ENCODE data around the gene MAGI2.
"Not testable (repeated sequence)": the region's sequence is repeated elsewhere in the genome, so short reads cannot be mapped to it uniquely, and the experiment has no call there.

The MAGI2 gene

DNA sequence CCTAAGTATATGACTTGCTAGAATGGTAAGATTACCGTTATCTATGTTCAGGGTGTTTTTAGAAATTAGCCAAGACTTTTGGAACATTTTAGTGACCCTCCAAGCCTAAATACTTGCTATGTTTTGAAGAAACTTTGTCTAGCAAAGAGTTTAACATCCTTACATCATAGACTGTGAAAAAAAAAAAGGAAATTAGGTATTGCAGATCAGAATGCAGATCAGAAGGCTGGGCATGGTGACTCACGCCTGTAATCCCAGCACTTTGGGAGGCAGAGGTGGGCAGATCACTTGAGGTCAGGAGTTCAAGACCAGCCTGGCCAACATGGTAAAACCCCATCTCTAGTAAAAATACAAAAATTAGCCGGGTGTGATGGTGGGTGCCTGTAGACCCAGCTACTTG is 10.7 kb downstream of the MAGI2 start:
- DNase-seq = not testable (repeated sequence)

DNA sequence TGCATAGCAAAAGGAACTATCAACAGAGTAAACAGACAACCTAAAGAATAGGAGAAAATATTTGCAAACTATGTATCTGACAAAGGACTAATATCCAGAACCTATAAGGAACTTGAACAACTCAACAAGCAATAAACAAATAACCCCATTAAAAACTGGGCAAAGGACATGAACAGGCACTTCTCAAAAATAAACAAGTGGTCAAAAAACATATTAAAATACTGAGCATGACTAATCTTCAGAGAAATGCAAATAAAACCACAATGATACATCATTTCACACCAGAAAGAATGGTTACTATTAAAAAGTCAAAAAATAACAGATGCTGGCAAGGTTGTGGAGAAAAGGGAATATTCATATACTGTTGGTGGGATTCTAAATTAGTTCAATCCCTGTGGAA is 17.1 kb downstream of the MAGI2 start:
- no peak for DNase-seq

DNA sequence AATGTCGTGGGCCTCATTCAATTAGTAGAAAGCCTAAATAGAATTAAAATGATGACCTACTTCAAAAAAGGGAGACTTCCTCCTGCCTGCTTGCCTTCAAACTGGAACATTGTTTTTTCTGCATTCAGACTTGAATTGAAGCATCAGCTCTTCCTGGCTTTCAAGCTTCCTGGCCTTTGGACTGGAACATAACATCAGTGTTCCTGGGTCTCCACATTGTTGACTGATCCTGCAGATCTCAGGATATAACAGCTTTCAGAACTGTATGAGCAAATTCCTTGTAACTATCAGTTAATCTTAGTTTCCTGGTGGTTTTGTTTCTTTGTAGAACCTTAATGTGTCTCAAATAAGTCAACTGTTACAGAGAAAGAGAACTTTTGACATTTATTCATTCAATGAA is 18.6 kb downstream of the MAGI2 start:
- no peak for DNase-seq

DNA sequence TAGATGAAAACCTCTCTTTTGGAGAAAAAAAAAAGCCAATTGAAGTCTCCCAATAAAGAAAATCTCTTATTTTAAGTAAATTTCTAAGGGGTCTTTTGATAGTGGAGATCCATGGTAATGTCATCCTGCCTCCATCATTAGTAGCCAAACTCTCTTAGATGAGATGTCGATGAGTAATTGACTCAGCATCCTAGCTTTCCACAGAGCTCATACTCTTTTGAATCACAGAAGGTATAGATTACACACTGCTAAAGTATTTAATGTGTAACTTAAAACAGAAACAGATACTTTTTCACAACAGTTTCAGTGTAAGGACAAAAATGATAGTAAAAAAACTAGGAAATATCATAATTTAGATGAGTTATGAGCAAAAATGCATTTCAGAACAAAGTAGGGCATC is 19.4 kb downstream of the MAGI2 start:
- DNase-seq = no peak

DNA sequence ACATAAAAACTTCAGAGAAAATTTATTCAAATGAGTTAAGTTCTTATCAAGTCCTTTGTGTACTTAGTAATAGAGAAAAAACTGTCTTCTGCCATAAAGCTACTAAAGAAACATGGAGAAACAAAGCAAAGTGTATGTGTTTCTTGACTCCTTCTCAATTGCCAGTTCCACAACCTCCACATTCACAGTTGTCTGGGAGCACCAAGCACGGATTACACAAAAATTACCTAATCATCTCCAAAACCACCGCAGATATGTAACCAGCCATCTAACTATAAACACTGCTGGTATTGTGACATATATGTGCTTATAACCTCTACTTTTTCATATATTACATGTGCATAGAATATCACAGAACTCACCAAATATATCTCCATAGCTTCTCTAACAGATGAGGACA is 23.1 kb downstream of the MAGI2 start:
- DNase-seq = no peak

DNA sequence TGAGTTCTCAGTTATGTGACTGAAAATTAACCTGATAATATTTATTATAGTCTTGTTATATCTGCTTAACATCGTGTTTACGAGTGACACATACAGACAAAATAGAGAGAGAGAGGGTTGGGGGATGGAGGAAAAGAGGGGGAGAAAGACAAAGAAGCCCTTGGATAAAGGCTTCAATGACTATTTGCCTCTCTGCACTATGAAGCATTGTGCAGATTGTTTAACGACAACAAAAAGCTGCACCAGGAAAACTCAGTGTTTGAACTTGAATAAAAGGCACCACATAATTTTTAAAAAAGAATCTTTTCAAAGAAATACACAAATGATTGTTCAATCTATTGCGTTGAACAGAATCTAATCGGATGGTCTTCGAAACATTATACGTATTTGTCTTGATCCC is 27.8 kb downstream of the MAGI2 start:
- no peak for DNase-seq

DNA sequence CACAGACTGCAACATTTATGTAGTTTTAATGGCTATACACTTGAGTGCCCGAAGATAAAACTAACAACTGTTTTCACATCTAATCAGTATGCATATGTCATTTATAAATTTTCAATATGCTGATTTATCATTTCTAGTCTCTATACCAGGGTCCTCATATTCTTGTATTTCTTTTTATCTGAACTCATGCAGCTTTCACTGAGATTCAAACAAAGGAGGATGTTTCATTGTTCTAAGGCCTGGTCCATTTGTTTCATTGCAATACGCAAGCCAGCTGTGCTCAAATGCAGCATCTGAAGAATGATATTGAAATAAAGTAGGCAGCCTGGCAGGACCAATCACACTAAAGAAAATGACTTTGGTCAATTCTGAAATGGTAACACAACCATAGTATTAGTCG is 31.7 kb downstream of the MAGI2 start:
- DNase-seq = no peak

DNA sequence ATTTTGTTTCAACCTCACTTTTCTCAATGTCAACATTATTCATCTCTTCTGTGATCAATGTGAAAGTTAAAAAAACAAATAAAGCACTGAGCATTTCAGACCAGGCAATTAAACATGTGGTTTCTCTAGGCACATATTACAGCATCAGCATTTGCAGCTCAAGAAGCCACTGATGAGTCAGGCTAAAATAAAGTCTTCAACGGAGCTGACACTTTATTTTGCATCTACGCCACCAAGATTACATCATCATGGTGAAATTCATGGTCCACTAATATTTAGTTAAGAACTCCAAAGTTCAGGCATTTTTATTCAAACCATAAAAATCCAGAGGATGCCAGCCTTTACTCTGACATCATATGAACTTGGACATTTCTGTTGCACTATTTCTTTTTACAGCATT is 33.0 kb downstream of the MAGI2 start:
- no peak for DNase-seq

DNA sequence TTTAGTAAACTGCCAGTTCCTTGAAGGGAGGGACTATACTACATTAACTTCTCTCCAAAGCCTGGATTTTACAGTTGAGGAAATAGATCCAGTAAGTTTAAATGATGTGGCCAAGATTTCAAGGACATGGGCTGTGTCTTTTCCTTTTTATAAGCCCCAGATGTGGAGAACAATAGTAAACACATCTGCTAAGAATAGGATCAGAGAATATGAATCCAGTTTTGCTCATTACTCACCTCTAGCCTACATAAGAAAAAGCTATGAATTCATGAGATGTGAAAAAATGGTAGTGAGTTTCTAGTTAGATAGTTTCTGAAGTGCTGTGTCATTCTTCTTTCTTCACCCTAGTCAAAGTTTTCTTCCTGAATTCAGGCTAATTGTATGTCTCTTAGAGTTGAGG is 38.6 kb downstream of the MAGI2 start:
- no peak for DNase-seq

DNA sequence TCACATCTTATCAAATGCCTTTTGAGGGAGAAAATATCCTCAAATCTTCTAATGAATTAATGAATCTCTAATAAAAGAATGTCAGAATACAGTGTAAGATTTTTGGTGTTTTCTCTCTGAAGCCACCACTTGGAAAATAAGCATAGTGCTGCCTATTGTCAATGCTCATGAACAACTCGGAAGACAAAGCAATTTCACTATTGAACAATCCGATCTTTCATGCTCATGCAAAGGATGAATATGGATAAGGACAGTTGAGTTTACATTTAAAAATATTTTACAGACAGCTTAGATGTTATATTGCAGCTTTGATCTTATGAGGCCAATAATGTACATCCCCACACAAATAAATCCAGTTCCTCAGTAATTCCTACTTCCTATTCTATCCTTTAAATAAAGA is 40.6 kb downstream of the MAGI2 start:
- DNase-seq = no peak

DNA sequence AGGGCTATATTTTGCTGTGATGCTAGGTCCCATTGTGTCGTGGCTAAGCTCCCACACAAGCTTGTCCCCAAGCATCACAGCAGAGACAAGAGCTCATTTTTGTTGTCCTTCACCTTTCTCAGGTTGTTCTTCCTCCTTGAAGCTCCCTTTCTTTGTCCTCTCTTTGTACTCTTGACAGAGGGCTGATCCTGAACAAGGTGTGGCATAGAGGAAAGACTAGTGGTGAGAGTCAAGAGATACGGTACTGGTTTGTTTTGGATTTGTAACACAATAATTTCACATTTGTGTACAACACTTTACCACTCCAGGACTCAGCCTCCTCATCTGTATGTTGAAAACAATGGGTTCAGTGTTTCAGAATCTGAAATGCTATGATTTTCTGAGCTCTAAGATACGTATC is 41.0 kb downstream of the MAGI2 start:
- no peak for DNase-seq

DNA sequence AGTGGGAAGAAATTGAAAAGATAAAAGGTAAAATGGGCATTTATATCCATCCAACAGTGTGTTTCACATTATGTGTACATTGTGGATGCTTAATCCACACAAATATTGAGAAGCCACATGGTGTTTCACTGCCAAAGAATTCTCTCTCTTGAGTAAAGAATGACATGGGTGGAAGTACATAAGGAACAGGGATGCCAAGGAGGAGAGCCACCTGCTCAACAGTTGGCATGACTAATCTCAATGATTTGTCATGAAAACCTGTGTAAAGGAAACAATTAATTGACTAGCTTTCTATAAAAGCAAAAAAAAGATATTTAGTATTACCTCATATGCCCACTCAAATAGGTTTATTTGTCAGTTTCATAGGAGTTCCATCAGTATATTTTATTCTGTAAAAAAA is 43.1 kb downstream of the MAGI2 start:
- DNase-seq = no peak

DNA sequence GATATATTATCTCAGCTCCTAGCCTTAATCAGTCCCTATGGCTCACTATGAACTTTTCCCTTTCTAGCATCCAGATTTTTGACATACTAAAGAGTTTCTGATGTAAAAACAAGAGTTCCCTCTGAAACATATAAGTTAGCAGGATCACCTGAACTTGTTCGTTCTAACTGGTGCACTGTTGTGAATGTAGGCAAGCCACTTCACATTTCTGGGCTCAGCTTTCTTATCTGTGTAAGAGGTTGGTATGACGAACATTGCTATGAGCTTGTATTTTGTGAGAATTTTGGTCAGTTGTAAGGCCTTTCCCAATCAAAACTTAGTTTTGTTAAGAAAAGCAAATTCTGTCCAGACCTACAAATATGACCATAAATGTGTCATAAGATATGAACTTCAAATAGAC is 46.1 kb downstream of the MAGI2 start:
- no peak for DNase-seq

DNA sequence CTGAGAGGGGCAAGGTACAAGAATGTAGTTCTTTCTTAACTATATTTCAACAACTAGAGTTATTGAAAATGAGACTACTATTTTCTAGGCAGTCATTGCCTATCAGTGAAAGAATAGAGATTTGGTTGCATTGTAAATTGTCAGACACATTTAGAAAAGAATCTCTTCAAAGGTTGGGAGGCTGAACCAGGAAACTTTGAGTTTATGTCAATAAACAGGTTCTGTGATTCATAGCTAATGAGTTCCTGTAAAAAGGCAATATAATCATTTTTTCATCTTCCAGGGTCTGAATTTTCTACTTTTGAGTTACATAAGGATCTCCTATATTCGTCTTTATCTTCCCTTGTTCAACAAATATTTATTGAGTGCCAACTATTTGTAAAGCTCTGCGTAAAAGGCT is 47.1 kb downstream of the MAGI2 start:
- no peak for DNase-seq

DNA sequence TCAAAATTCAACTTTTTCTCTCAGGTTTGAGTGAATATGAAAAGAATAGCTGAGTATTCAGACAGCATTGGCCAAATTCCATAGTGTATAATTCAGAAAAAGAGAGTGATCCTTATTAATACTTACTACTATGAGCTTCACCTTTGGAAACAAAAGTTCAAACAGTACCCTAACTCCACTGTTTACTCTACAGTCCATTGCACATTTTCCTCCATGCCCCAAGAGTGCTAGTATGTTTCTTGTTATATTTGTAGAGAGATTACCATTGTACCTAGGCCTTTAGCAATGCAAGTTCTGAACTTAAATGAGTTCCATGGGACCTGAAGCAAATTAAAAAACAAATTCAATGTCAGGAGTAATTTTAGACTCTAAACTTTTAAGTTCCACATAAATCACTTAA is 48.1 kb downstream of the MAGI2 start:
- no peak for DNase-seq

DNA sequence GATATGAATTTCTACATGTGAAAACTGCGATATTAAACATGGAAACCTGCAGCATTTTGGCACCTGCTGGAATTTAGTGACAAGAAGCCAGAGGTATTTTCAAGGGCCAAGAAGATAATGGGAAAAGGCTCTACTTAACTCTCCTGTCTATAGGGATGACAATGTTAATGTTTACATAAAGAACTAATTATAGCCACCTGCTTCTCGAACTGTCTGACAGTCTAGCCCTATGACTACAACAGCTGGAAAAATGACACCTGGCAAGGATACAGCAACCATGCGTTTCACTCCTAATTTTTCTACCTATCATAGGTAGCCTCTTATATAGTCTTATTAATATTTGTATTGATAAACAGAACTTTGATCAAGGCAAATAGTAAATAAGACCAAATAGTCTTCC is 49.6 kb downstream of the MAGI2 start:
- DNase-seq = no peak

DNA sequence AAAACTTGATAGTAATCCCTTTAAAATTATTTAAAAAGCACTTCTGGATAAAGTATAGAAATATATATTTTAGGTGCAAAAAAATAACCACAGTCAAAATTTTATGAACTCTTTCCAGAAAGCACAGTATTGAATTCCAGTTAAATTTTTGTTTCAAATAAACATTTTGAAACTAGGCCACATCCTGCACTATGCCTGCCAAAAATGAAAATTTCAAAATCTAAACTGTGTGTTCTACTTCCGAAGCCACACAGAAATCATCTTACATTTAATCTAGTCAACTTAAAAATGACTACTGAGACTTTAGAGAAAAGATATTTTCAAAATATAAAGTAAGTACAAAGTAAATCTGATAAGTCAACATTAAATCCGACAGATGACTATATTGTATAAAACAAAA is 50.0 kb downstream of the MAGI2 start:
- DNase-seq = no peak

DNA sequence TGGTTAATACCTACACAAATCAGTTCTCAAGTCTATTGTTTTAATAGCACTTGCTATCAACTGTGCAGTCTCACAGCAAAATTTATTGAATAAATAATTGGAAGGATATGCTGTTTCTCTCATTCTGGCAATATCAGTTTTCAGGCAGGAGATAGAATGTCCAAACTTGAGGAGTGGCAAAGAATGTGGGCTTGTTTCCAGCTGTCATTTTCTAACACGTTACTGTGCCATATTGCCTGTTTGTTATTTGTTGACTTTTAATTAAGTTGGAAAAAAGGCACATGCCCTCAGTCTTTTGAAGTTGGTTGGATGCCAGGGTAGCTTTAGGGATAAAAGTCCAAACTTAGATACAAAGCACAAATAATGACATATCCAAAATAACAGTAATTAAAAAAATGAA is 52.2 kb downstream of the MAGI2 start:
- DNase-seq = no peak

DNA sequence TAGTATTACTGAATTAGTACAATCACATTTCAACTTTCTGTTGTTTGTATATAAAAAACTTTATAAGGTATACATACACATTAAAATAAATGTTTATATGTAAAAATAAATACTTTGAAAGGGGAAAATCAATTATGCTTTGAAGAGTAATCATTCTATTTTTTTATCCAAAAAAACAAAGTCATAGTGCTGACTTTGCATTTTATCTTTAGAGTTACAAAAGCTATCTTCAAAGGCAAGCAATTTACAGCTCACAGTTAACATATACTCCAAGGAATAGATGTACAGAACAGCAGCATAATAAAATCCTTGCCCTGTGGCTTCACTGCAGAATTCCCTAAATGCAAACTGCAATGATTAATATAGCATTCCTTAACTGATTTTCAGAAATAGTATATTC is 53.2 kb downstream of the MAGI2 start:
- no peak for DNase-seq

DNA sequence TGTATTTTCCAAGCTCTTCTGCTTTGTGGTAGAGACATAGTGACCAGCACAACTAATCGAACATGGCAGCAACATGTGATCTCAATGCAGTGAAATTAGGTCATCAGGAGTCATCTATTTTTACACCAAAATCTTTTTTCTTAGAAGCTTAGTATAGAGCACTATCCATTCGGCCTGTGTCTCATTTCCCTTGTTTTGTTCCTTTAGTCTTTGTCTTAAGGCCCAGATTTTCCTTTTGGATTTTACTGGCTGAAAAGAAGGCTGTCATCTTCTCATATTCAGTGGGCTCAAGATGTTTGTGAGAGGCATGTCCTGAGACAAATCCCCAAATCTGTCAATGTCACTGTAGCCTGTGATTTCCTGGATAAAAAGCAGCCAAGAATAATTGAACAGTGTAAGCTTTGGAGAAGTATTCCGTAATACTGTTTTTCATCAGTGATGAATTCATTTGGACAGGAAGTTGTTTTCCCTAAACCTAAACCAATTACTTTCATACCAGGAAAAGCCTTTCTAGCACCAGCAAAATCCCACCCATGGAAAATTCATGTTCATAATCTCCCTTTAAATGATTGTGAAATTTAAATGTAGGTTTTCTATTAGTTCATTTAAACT is 55.2 kb downstream of the MAGI2 start:
- no peak for DNase-seq

DNA sequence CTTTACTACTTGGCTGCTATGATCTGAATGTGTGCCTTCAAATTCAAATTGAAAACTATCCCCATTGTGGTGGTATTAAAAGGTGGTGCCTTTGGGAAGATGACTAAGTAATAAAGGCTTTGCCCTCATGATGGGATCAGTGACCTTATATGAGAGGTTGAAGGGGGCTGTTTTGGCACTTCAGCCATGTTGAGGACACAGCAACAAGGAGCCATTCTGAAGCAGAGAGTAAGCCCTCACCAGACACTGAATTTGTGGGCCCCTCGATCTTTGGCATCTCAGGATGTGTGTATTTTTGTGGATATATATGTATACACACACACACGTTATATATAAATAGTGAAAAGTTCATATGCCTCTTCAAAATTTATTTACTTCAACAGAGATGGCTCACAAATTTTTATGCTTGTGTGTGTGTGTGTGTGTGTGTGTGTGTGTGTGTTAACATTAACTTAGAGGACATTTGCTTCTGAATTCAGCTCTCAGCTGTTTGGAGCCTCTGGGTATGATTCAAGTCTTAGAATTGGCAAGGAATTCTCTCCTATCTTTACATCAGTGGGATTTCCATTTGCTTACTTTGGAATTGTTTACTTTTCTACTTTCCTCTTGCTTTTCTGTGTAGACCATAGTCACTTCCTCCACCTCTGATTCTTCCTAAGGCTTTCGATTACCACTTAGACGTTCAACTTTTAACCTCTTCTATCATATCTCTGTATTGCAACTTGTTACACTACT is 66.6 kb downstream of the MAGI2 start:
- DNase-seq = no peak

DNA sequence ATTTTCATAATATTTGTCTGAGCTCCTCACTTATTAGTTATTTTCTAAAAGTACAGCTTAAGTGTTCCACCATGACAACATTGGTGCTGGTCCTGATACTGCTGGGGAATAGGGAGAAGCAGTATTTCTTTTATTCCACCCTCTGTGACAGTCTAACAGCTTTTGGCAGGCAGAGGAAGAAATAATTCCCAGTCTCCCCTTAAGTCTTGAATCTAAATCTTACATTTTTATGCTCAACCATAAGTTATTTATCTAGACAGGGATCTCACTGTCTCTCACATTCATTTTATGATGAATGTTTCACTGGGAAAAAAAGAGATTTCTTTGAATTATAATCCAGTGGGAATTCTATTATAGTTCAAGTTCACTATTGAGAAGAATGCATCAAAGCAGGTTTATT is 71.5 kb downstream of the MAGI2 start:
- DNase-seq = no peak

DNA sequence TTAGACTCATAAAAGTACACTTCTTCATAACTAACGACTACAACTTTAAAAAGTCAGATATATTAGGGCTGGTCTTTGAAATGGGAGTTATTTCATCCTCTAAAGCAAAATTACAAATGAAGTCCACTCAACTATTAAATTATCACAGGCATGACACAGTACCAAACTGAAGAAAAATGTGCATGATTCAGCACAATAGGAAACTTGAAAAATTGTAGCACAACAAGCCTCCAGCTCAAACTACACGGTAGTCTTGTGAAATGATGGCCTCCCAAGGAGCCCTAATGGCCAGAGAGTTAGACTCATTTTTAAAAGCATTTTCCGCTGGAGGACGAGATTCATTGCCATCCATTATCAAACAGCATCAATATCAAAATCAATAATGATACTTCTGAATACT is 76.4 kb downstream of the MAGI2 start:
- no peak for DNase-seq

DNA sequence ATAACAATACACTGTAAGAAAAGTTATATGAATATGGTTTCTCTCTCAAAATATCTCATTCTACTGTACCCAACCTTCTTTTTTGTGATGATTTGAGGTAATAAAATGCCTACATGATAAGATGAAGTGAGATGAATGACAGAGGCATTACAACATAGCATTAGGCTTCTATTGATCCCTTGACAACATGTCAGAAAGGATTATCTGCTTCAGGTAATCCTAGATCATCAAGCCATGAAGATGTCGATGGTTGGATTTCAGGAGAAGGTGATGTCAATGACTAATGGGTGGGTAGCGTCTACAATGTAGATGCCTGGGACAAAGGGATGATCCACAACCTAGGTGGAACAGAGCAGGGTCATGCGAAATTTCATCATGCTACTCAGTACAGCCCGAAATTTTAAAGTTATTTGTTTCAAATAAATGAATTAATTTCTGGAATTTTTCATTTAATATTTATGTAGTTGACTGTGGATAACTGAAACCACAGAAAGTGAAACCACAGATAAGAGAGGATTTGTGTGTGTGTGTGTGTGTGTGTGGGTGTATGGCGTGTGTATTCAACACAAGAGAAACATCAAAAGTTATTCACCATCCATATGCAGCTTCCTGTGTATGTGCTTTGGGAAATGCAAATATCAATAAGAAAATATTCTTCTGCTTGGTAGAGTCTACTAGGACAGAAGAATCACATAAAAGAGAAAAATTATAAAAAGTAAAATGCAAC is 77.0 kb downstream of the MAGI2 start:
- no peak for DNase-seq

DNA sequence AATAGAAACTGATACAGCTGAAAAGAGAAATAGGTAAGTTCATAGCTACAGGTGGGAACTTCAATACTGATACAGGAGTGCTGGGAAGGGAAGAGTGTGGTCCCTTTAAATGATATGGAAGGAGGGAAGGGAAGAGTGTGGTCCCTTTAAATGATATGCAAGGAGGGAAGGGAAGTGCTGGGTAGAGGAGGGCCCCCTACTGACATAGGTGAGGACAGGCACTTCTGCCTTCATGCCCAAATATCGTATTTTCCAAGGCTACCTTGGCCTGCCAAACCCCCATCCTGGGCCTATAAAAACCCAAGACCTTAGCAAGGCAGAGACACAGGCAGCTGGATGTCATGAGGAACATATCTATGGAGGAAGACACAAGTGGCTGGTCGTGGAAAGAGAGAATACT is 92.3 kb downstream of the MAGI2 start:
- DNase-seq = no peak
